MG63 (cell line): ENCODE data around the gene ZBED5. TPM values are rescaled to one million over a fixed set of nuclear protein-coding genes. Genes with fewer than 3 reads are reported as not detected.
"Not testable (repeated sequence)": the region's sequence is repeated elsewhere in the genome, so short reads cannot be mapped to it uniquely, and the experiment has no call there.

ENCODE experiments used
- DNase-seq: peaks from one replicate; pipeline ENCODE4 v3.0.0-alpha.2; 2020
- H3K27me3 ChIP-seq: fragments of 250-450 bp; sonication (Bioruptor Pico); 2 replicates; pipeline ENCODE4 v1.5.1; 2020; ENCODE audit warnings: mild to moderate bottlenecking, moderate library complexity
- H3K36me3 ChIP-seq: fragments of 250-450 bp; sonication (Bioruptor Pico); 2 replicates; pipeline ENCODE4 v1.5.1; 2020; ENCODE audit warnings: mild to moderate bottlenecking, moderate library complexity
- H3K4me3 ChIP-seq: fragments of 250-450 bp; sonication (Bioruptor Pico); 2 replicates; pipeline ENCODE4 v1.5.1; 2020; ENCODE audit warnings: mild to moderate bottlenecking, moderate library complexity
- H3K9me3 ChIP-seq: fragments of 250-450 bp; sonication (Bioruptor Pico); 2 replicates; pipeline ENCODE4 v1.5.1; 2020; ENCODE audit warnings: mild to moderate bottlenecking, moderate library complexity
- total RNA-seq: library from RNA; depleted of rRNA; stranded (reverse); fragments of >200 nt; shearing (Covaris generic); gene quantifications from 2 replicates; pipeline ENCODE4 v1.2.3, GENCODE V29; 2014; ENCODE audit warnings: low replicate concordance

Gene ZBED5
- total RNA-seq, 1 experiment from 2014 or later, result 13.9 TPM

- Histone ChIP-seq H3K36me3 (peaks cover 30% of the 10 kb centered on the region), H3K9me3 (no peaks in the 10 kb centered on the region), H3K4me3 (peak overlapping the region; percentile 91), H3K27me3 (no peaks in the 10 kb centered on the region)
- DNase-seq, result no peak
Measured at GRCh38 chr11:10858439-10859325, 829 bp upstream of the ZBED5 start.

GRCh38 chr11:10857459-10857708, 469 bp downstream of the ZBED5 start:
- DNase-seq, result no peak
- Histone ChIP-seq H3K36me3 (peaks cover 43% of the 10 kb centered on the region), H3K9me3 (no peaks in the 10 kb centered on the region), H3K4me3 (peak overlapping the region; percentile 91), H3K27me3 (no peaks in the 10 kb centered on the region)

GRCh38 chr11:10856689-10857458, 979 bp downstream of the ZBED5 start:
- peak; percentile 45 for DNase-seq
- Histone ChIP-seq H3K27me3 (no peaks in the 10 kb centered on the region), H3K4me3 (peak overlapping the region; percentile 91), H3K9me3 (no peaks in the 10 kb centered on the region), H3K36me3 (peaks cover 49% of the 10 kb centered on the region)

GRCh38 chr11:10855295-10855694, 2.6 kb downstream of the ZBED5 start:
- peaks cover 59% of the 10 kb centered on the region for H3K36me3 ChIP-seq
- H3K27me3 ChIP-seq, result no peaks in the 10 kb centered on the region
- peak overlapping the region; percentile 91 for H3K4me3 ChIP-seq
- no peak for DNase-seq
- H3K9me3 ChIP-seq, result no peaks in the 10 kb centered on the region

- Histone ChIP-seq H3K4me3 (no peak overlapping the region), H3K27me3 (no peaks in the 10 kb centered on the region), H3K9me3 (no peaks in the 10 kb centered on the region), H3K36me3 (peaks cover 24% of the 10 kb centered on the region)
- no peak for DNase-seq
Measured at GRCh38 chr11:10847960-10848860, 9.6 kb downstream of the ZBED5 start.

GRCh38 chr11:10846660-10847059, 11.2 kb downstream of the ZBED5 start:
- Histone ChIP-seq H3K4me3 (no peak overlapping the region), H3K36me3 (peaks cover 9% of the 10 kb centered on the region), H3K9me3 (no peaks in the 10 kb centered on the region), H3K27me3 (no peaks in the 10 kb centered on the region)
- no peak for DNase-seq

GRCh38 chr11:10845589-10845988, 12.3 kb downstream of the ZBED5 start:
- H3K36me3 ChIP-seq, result peaks cover 3% of the 10 kb centered on the region; the same call in 1 of the 2 replicates
- DNase-seq, result no peak
- no peak overlapping the region for H3K4me3 ChIP-seq
- no peaks in the 10 kb centered on the region for H3K9me3 ChIP-seq
- no peaks in the 10 kb centered on the region for H3K27me3 ChIP-seq

GRCh38 chr11:10844796-10845195, 13.1 kb downstream of the ZBED5 start:
- Histone ChIP-seq H3K4me3 (no peak overlapping the region), H3K27me3 (no peaks in the 10 kb centered on the region), H3K36me3 (no peaks in the 10 kb centered on the region; the same call in 1 of the 2 replicates), H3K9me3 (no peaks in the 10 kb centered on the region)
- no peak for DNase-seq

- no peaks in the 10 kb centered on the region for H3K27me3 ChIP-seq
- DNase-seq, result no peak
Measured at GRCh38 chr11:10844356-10844755, 13.5 kb downstream of the ZBED5 start.

GRCh38 chr11:10838881-10839280, 19.0 kb downstream of the ZBED5 start:
- H3K27me3 ChIP-seq, result no peaks in the 10 kb centered on the region
- H3K9me3 ChIP-seq, result no peaks in the 10 kb centered on the region
- DNase-seq, result no peak
- no peak overlapping the region for H3K4me3 ChIP-seq
- no peaks in the 10 kb centered on the region for H3K36me3 ChIP-seq

More at GRCh38 chr11:10844356-10844755, 13.5 kb downstream of the ZBED5 start:
- no peaks in the 10 kb centered on the region for H3K9me3 ChIP-seq
- no peak overlapping the region for H3K4me3 ChIP-seq
- H3K36me3 ChIP-seq, result no peaks in the 10 kb centered on the region; the same call in 1 of the 2 replicates

- Histone ChIP-seq H3K4me3 (no peak overlapping the region), H3K36me3 (no peaks in the 10 kb centered on the region), H3K9me3 (no peaks in the 10 kb centered on the region), H3K27me3 (no peaks in the 10 kb centered on the region)
- no peak for DNase-seq
Measured at GRCh38 chr11:10838083-10838482, 19.8 kb downstream of the ZBED5 start.

- not testable (repeated sequence) for H3K36me3 ChIP-seq, H3K4me3 ChIP-seq, H3K9me3 ChIP-seq, DNase-seq, H3K27me3 ChIP-seq
Measured at GRCh38 chr11:10836884-10837283, 21.0 kb downstream of the ZBED5 start.

GRCh38 chr11:10829139-10829538, 28.7 kb downstream of the ZBED5 start:
- Histone ChIP-seq H3K4me3 (no peak overlapping the region), H3K36me3 (no peaks in the 10 kb centered on the region), H3K27me3 (no peaks in the 10 kb centered on the region), H3K9me3 (no peaks in the 10 kb centered on the region)
- DNase-seq, result no peak

- Histone ChIP-seq H3K4me3 (no peak overlapping the region), H3K27me3 (no peaks in the 10 kb centered on the region)
Measured at GRCh38 chr11:10828402-10828801, 29.5 kb downstream of the ZBED5 start.

GRCh38 chr11:10824888-10825287, 33.0 kb downstream of the ZBED5 start:
- no peak for DNase-seq
- Histone ChIP-seq H3K27me3 (no peaks in the 10 kb centered on the region), H3K9me3 (no peaks in the 10 kb centered on the region), H3K36me3 (no peaks in the 10 kb centered on the region), H3K4me3 (no peak overlapping the region)

More at GRCh38 chr11:10828402-10828801, 29.5 kb downstream of the ZBED5 start:
- DNase-seq, result no peak
- H3K36me3 ChIP-seq, result no peaks in the 10 kb centered on the region
- no peaks in the 10 kb centered on the region for H3K9me3 ChIP-seq

- H3K4me3 ChIP-seq, result no peak overlapping the region
Measured at GRCh38 chr11:10823152-10823579, 34.7 kb downstream of the ZBED5 start.

GRCh38 chr11:10822491-10822890, 35.4 kb downstream of the ZBED5 start:
- H3K9me3 ChIP-seq, H3K27me3 ChIP-seq, DNase-seq, H3K4me3 ChIP-seq, H3K36me3 ChIP-seq: not testable (repeated sequence)

More at GRCh38 chr11:10823152-10823579, 34.7 kb downstream of the ZBED5 start:
- no peaks in the 10 kb centered on the region for H3K36me3 ChIP-seq
- no peaks in the 10 kb centered on the region for H3K27me3 ChIP-seq
- no peak for DNase-seq
- H3K9me3 ChIP-seq, result no peaks in the 10 kb centered on the region
